ENCODE results near the gene WDR86.
A peak's percentile ranks its signal among the peaks of the same experiment; 100 is the strongest.

WDR86 gene

GRCh38 chr7:151388430-151388829, 21.4 kb downstream of the WDR86 start:
- Mint-ChIP-seq H3K4me1 (no peaks in the 10 kb centered on the region), H3K36me3 (ENCODE audit: low read depth) (no peaks in the 10 kb centered on the region), H3K9me3 (no peaks in the 10 kb centered on the region), H3K27me3 (peaks cover 17% of the 10 kb centered on the region), H3K4me3 (no peak overlapping the region), H3K27ac (no peak overlapping the region)
- DNase-seq (no peak), ATAC-seq (no peak)

GRCh38 chr7:151388007-151388297, 21.9 kb downstream of the WDR86 start:
- ATAC-seq (no peak), DNase-seq (no peak)
- H3K4me1 Mint-ChIP-seq = no peaks in the 10 kb centered on the region
- peaks cover 18% of the 10 kb centered on the region for H3K27me3 Mint-ChIP-seq
- H3K4me3 Mint-ChIP-seq = no peak overlapping the region
- H3K27ac Mint-ChIP-seq = no peak overlapping the region
- no peaks in the 10 kb centered on the region for H3K36me3 Mint-ChIP-seq (ENCODE audit: low read depth)
- H3K9me3 Mint-ChIP-seq = no peaks in the 10 kb centered on the region

- no peaks in the 10 kb centered on the region for H3K9me3 Mint-ChIP-seq
- H3K27me3 Mint-ChIP-seq = peaks cover 23% of the 10 kb centered on the region
- no peak overlapping the region for H3K4me3 Mint-ChIP-seq
- no peak overlapping the region for H3K27ac Mint-ChIP-seq
- ATAC-seq (no peak), DNase-seq (no peak)
- peaks cover 2% of the 10 kb centered on the region for H3K4me1 Mint-ChIP-seq
- H3K36me3 Mint-ChIP-seq (ENCODE audit: low read depth) = no peaks in the 10 kb centered on the region
These were observed 22.5 kb downstream of the WDR86 start for GRCh38 chr7:151387161-151388006.

GRCh38 chr7:151386301-151387160, 23.3 kb downstream of the WDR86 start:
- DNase-seq (no peak), ATAC-seq (no peak)
- H3K27me3 Mint-ChIP-seq = peaks cover 27% of the 10 kb centered on the region
- no peak overlapping the region for H3K4me3 Mint-ChIP-seq
- no peaks in the 10 kb centered on the region for H3K9me3 Mint-ChIP-seq
- peaks cover 6% of the 10 kb centered on the region for H3K4me1 Mint-ChIP-seq
- no peaks in the 10 kb centered on the region for H3K36me3 Mint-ChIP-seq (ENCODE audit: low read depth)
- no peak overlapping the region for H3K27ac Mint-ChIP-seq

GRCh38 chr7:151385626-151386300, 24.1 kb downstream of the WDR86 start:
- DNase-seq = no peak
- no peak for ATAC-seq
- no peak overlapping the region for H3K4me3 Mint-ChIP-seq
- no peaks in the 10 kb centered on the region for H3K9me3 Mint-ChIP-seq
- peaks cover 26% of the 10 kb centered on the region for H3K27me3 Mint-ChIP-seq
- H3K36me3 Mint-ChIP-seq (ENCODE audit: low read depth) = no peaks in the 10 kb centered on the region
- peaks cover 9% of the 10 kb centered on the region for H3K4me1 Mint-ChIP-seq
- no peak overlapping the region for H3K27ac Mint-ChIP-seq

GRCh38 chr7:151384776-151385625, 24.8 kb downstream of the WDR86 start:
- H3K27ac Mint-ChIP-seq = no peak overlapping the region

GRCh38 chr7:151384352-151384697, 25.5 kb downstream of the WDR86 start:
- H3K27ac Mint-ChIP-seq = no peak overlapping the region
- ATAC-seq (no peak), DNase-seq (no peak)
- H3K4me1 Mint-ChIP-seq = peaks cover 10% of the 10 kb centered on the region
- H3K4me3 Mint-ChIP-seq = no peak overlapping the region
- no peaks in the 10 kb centered on the region for H3K9me3 Mint-ChIP-seq
- H3K27me3 Mint-ChIP-seq = peaks cover 24% of the 10 kb centered on the region
- no peaks in the 10 kb centered on the region for H3K36me3 Mint-ChIP-seq (ENCODE audit: low read depth)

More at GRCh38 chr7:151384776-151385625, 24.8 kb downstream of the WDR86 start:
- peaks cover 10% of the 10 kb centered on the region for H3K4me1 Mint-ChIP-seq
- peaks cover 24% of the 10 kb centered on the region for H3K27me3 Mint-ChIP-seq
- DNase-seq = no peak
- H3K4me3 Mint-ChIP-seq = no peak overlapping the region
- no peak for ATAC-seq
- H3K9me3 Mint-ChIP-seq = no peaks in the 10 kb centered on the region
- H3K36me3 Mint-ChIP-seq (ENCODE audit: low read depth) = no peaks in the 10 kb centered on the region

GRCh38 chr7:151383638-151384351, 26.0 kb downstream of the WDR86 start:
- H3K4me3 Mint-ChIP-seq = no peak overlapping the region
- DNase-seq (no peak), ATAC-seq (no peak)
- no peak overlapping the region for H3K27ac Mint-ChIP-seq
- H3K4me1 Mint-ChIP-seq = peaks cover 10% of the 10 kb centered on the region
- H3K27me3 Mint-ChIP-seq = peaks cover 24% of the 10 kb centered on the region
- H3K36me3 Mint-ChIP-seq (ENCODE audit: low read depth) = no peaks in the 10 kb centered on the region
- no peaks in the 10 kb centered on the region for H3K9me3 Mint-ChIP-seq

- no peaks in the 10 kb centered on the region for H3K9me3 Mint-ChIP-seq
- H3K4me3 Mint-ChIP-seq = peak overlapping the region; percentile 60
- DNase-seq (peak; percentile 16), ATAC-seq (peak; percentile 25)
- H3K27ac Mint-ChIP-seq = no peak overlapping the region
- H3K27me3 Mint-ChIP-seq = peaks cover 24% of the 10 kb centered on the region
- H3K36me3 Mint-ChIP-seq (ENCODE audit: low read depth) = peaks cover 3% of the 10 kb centered on the region
- peaks cover 10% of the 10 kb centered on the region for H3K4me1 Mint-ChIP-seq
These were observed 27.6 kb downstream of the WDR86 start for GRCh38 chr7:151382079-151382885.

- ATAC-seq (peak; percentile 30), DNase-seq (peak; percentile 22)
- Mint-ChIP-seq H3K36me3 (ENCODE audit: low read depth) (peaks cover 3% of the 10 kb centered on the region), H3K4me1 (peaks cover 10% of the 10 kb centered on the region), H3K27ac (no peak overlapping the region), H3K9me3 (no peaks in the 10 kb centered on the region), H3K4me3 (peak overlapping the region; percentile 60), H3K27me3 (peaks cover 21% of the 10 kb centered on the region)
These were observed 28.3 kb downstream of the WDR86 start for GRCh38 chr7:151381348-151382078.

- DNase-seq (no peak), ATAC-seq (no peak)
- H3K4me1 Mint-ChIP-seq = peaks cover 10% of the 10 kb centered on the region
- no peaks in the 10 kb centered on the region for H3K9me3 Mint-ChIP-seq
- peak overlapping the region; percentile 8 for H3K4me3 Mint-ChIP-seq
- no peak overlapping the region for H3K27ac Mint-ChIP-seq
- peaks cover 3% of the 10 kb centered on the region for H3K36me3 Mint-ChIP-seq (ENCODE audit: low read depth)
- peaks cover 21% of the 10 kb centered on the region for H3K27me3 Mint-ChIP-seq
These were observed 28.8 kb downstream of the WDR86 start for GRCh38 chr7:151381098-151381347.

GRCh38 chr7:151380199-151381097, 29.4 kb downstream of the WDR86 start:
- Mint-ChIP-seq H3K36me3 (ENCODE audit: low read depth) (peaks cover 4% of the 10 kb centered on the region), H3K4me1 (peaks cover 10% of the 10 kb centered on the region), H3K4me3 (peak overlapping the region; percentile 8), H3K27me3 (peaks cover 21% of the 10 kb centered on the region), H3K9me3 (no peaks in the 10 kb centered on the region), H3K27ac (no peak overlapping the region)
- ATAC-seq (no peak), DNase-seq (no peak)

All from activated naive CD8-positive, alpha-beta T cell treated with anti-CD3 and anti-CD28 coated beads, Interleukin-2, amount 50 U/mL, for 24 hours (primary cell).